Measurements from ENCODE around the gene RABAC1.
"Not testable (repeated sequence)": the region's sequence is repeated elsewhere in the genome, so short reads cannot be mapped to it uniquely, and the experiment has no call there.

DNA sequence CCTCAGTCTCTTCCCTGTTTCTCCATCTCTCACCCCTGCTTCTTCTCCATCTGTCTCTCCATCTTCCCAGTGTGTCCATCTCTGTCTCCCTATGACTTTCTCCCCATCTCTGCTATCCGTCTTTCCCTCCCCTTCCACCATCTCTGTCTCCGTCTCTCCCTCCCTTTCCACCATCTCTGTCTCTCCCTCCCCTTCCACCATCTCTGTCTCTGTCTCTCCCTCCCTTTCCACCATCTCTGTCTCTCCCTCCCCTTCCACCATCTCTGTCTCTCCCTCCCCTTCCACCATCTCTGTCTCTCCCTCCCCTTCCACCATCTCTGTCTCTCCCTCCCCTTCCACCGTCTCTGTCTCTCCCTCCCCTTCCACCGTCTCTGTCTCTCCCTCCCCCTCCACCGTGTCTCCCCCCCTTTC, 44.7 kb downstream of the RABAC1 start:
- TF ChIP-seq, protein P1, sequence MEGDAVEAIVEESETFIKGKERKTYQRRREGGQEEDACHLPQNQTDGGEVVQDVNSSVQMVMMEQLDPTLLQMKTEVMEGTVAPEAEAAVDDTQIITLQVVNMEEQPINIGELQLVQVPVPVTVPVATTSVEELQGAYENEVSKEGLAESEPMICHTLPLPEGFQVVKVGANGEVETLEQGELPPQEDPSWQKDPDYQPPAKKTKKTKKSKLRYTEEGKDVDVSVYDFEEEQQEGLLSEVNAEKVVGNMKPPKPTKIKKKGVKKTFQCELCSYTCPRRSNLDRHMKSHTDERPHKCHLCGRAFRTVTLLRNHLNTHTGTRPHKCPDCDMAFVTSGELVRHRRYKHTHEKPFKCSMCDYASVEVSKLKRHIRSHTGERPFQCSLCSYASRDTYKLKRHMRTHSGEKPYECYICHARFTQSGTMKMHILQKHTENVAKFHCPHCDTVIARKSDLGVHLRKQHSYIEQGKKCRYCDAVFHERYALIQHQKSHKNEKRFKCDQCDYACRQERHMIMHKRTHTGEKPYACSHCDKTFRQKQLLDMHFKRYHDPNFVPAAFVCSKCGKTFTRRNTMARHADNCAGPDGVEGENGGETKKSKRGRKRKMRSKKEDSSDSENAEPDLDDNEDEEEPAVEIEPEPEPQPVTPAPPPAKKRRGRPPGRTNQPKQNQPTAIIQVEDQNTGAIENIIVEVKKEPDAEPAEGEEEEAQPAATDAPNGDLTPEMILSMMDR (conservative IDR thresholded peaks at IDR 0.05): not testable (repeated sequence)
- not testable (repeated sequence) for TF ChIP-seq ZFX (IDR thresholded peaks at IDR 0.05)
